Jurkat, Clone E6-1 (cell line): ENCODE results near the gene ATP5MK. TPM values are rescaled to one million over a fixed set of nuclear protein-coding genes. Genes with fewer than 3 reads are reported as not detected.
"Not testable (repeated sequence)": the region's sequence is repeated elsewhere in the genome, so short reads cannot be mapped to it uniquely, and the experiment has no call there.

Experiments used
- DNase-seq: peaks from one replicate; pipeline ENCODE4 v3.0.0-alpha.2; 2011; ENCODE audit warnings: low read depth, low spot score
- H3K4me3 ChIP-seq: 2 replicates; pipeline ENCODE4 v1.5.1; 2011; ENCODE audit warnings: mild to moderate bottlenecking, low read length, control low read depth, moderate library complexity
- polyA plus RNA-seq: library from polyadenylated mRNA; unstranded; fragments of >200 nt; gene quantifications from one replicate; pipeline ENCODE4 v1.2.1, GENCODE V29; 2012; ENCODE audit warnings: missing spikeins; ENCODE audit not compliant: insufficient read length, insufficient read depth

The ATP5MK gene
- 673 TPM for polyA plus RNA-seq

GRCh38 chr10:103396067-103396788 is at the start of gene ATP5MK, which contains the start of gene PDCD11:
Gene ATP5MK, minus strand, starts transcription at chr10:103396475. Its CDS starts 4,018 bp downstream, at chr10:103392457.
Gene PDCD11, plus strand, starts transcription at chr10:103396626. Its CDS starts 1,801 bp downstream, at chr10:103398427.
- H3K4me3 ChIP-seq: peak within 1 kb of the TSS; percentile 97
- DNase-seq: peak; percentile 94

- H3K4me3 ChIP-seq: no peak overlapping the region
- DNase-seq: no peak
Observed at GRCh38 chr10:103445366-103445765, 49.1 kb upstream of the ATP5MK start.

- DNase-seq: no peak
- H3K4me3 ChIP-seq: no peak overlapping the region
Observed at GRCh38 chr10:103444478-103444877, 48.2 kb upstream of the ATP5MK start.

GRCh38 chr10:103443475-103444185 is 47.4 kb upstream of the ATP5MK start:
- no peak for DNase-seq
- no peak overlapping the region for H3K4me3 ChIP-seq

GRCh38 chr10:103442031-103442461 is 45.8 kb upstream of the ATP5MK start:
- H3K4me3 ChIP-seq: no peak overlapping the region
- DNase-seq: no peak

- no peak overlapping the region for H3K4me3 ChIP-seq
- DNase-seq: no peak
Observed at GRCh38 chr10:103441611-103442010, 45.3 kb upstream of the ATP5MK start.

GRCh38 chr10:103441206-103441605 is 44.9 kb upstream of the ATP5MK start:
- DNase-seq: no peak
- H3K4me3 ChIP-seq: no peak overlapping the region

GRCh38 chr10:103440416-103440815 is 44.1 kb upstream of the ATP5MK start:
- no peak for DNase-seq
- H3K4me3 ChIP-seq: no peak overlapping the region

- H3K4me3 ChIP-seq: no peak overlapping the region
- DNase-seq: no peak
Observed at GRCh38 chr10:103439776-103440175, 43.5 kb upstream of the ATP5MK start.

GRCh38 chr10:103433858-103434257 is 37.6 kb upstream of the ATP5MK start:
- H3K4me3 ChIP-seq: no peak overlapping the region
- DNase-seq: no peak

- no peak overlapping the region for H3K4me3 ChIP-seq
- DNase-seq: no peak
Observed at GRCh38 chr10:103431902-103432301, 35.6 kb upstream of the ATP5MK start.

- no peak overlapping the region for H3K4me3 ChIP-seq
- peak; percentile 27 for DNase-seq
Observed at GRCh38 chr10:103429647-103430046, 33.4 kb upstream of the ATP5MK start.

GRCh38 chr10:103428989-103429643 is 32.8 kb upstream of the ATP5MK start:
- no peak overlapping the region for H3K4me3 ChIP-seq
- DNase-seq: peak; percentile 66

- no peak overlapping the region for H3K4me3 ChIP-seq
- DNase-seq: no peak
Observed at GRCh38 chr10:103427866-103428265, 31.6 kb upstream of the ATP5MK start.

- no peak overlapping the region for H3K4me3 ChIP-seq
- no peak for DNase-seq
Observed at GRCh38 chr10:103423748-103424147, 27.5 kb upstream of the ATP5MK start.

- no peak for DNase-seq
- no peak overlapping the region for H3K4me3 ChIP-seq
Observed at GRCh38 chr10:103419101-103419500, 22.8 kb upstream of the ATP5MK start.

- no peak for DNase-seq
- H3K4me3 ChIP-seq: no peak overlapping the region
Observed at GRCh38 chr10:103417601-103418000, 21.3 kb upstream of the ATP5MK start.

- not testable (repeated sequence) for DNase-seq
Observed at GRCh38 chr10:103417148-103417469, 20.8 kb upstream of the ATP5MK start.

GRCh38 chr10:103416436-103417147 is 20.3 kb upstream of the ATP5MK start:
- H3K4me3 ChIP-seq: no peak overlapping the region
- DNase-seq: peak; percentile 59

More at GRCh38 chr10:103417148-103417469, 20.8 kb upstream of the ATP5MK start:
- H3K4me3 ChIP-seq: not testable (repeated sequence)
